B cell (primary cell): ENCODE data around the gene FAM184B.

Source experiments
- EZH2 ChIP-seq: IDR thresholded peaks from 2 replicates; pipeline ENCODE4 v1.6.1; 2012; ENCODE audit warnings: borderline replicate concordance, low read depth, mild to moderate bottlenecking, moderate library complexity, low read length; ENCODE audit not compliant: insufficient read depth, poor library complexity, severe bottlenecking
- TF ChIP-seq, protein P1 (sequence below): fragments of 200-600 bp; IDR thresholded peaks from one replicate; pipeline ENCODE4 v1.8.0; 2022; ENCODE audit warnings: antibody characterized with exemption, mild to moderate bottlenecking

DNA sequence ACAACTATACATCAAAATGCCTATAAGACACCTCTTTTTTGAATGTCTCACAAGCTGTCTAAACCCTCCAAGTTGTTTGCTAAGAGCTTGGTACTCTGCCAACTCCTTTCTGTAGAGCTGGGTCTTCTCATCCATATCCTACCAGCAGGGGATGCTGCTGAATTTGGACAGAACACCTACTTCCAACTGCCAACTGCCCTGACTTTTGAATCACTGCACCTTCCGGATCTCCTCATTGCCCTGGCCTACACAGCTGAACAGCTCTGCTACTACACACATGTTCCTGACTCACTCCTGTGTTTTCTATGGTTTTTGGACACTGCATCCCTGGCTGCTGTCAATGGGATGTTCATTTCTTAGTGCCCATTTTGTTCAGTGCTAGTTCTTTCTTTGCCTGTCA, 18.7 kb downstream of the FAM184B start:
- TF ChIP-seq, protein P1, sequence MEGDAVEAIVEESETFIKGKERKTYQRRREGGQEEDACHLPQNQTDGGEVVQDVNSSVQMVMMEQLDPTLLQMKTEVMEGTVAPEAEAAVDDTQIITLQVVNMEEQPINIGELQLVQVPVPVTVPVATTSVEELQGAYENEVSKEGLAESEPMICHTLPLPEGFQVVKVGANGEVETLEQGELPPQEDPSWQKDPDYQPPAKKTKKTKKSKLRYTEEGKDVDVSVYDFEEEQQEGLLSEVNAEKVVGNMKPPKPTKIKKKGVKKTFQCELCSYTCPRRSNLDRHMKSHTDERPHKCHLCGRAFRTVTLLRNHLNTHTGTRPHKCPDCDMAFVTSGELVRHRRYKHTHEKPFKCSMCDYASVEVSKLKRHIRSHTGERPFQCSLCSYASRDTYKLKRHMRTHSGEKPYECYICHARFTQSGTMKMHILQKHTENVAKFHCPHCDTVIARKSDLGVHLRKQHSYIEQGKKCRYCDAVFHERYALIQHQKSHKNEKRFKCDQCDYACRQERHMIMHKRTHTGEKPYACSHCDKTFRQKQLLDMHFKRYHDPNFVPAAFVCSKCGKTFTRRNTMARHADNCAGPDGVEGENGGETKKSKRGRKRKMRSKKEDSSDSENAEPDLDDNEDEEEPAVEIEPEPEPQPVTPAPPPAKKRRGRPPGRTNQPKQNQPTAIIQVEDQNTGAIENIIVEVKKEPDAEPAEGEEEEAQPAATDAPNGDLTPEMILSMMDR = no peak
- TF ChIP-seq EZH2 = no peak
